Activated CD4-positive, alpha-beta T cell treated with anti-CD3 and anti-CD28 coated beads, Interleukin-10, Interleukin-2, amounts not matched to agents 100 ng/mL and 50 ng/mL, durations not matched to agents 16 hours and 8 hours (primary cell): ENCODE measurements around the gene TCOF1.
A peak's percentile ranks its signal among the peaks of the same experiment; 100 is the strongest.

Experiments used
- DNase-seq: peaks from one replicate; pipeline ENCODE4 v3.0.0-alpha.2; 2020

TCOF1 gene

GRCh38 chr5:150326707-150327106, 30.8 kb upstream of the TCOF1 start:
- no peak for DNase-seq

- DNase-seq, result no peak
Observed at GRCh38 chr5:150327139-150327538, 30.4 kb upstream of the TCOF1 start.

- DNase-seq, result no peak
Observed at GRCh38 chr5:150328515-150328914, 29.0 kb upstream of the TCOF1 start.

DNA sequence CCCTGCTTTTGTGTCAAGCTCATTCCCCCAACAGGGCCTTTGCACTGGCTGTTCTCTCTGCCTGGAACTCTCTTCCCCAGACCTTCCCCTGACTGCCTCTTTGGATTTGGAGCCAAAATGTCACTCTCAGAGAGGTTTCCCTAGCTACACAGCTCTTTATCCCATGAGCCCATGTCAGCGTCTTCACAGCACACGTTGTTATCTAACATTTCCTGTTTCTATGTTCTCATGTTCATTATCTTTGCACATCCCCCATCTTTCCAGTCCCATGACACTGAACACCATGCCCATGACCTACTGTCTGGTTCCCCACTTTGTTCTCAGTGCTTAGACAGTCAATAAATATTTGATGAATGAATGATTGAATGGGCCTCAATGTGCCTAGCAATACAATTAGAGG, 28.5 kb upstream of the TCOF1 start:
- no peak for DNase-seq

GRCh38 chr5:150329881-150330876, 27.3 kb upstream of the TCOF1 start:
- no peak for DNase-seq

- DNase-seq, result no peak
Observed at GRCh38 chr5:150333400-150333799, 24.1 kb upstream of the TCOF1 start.

DNA sequence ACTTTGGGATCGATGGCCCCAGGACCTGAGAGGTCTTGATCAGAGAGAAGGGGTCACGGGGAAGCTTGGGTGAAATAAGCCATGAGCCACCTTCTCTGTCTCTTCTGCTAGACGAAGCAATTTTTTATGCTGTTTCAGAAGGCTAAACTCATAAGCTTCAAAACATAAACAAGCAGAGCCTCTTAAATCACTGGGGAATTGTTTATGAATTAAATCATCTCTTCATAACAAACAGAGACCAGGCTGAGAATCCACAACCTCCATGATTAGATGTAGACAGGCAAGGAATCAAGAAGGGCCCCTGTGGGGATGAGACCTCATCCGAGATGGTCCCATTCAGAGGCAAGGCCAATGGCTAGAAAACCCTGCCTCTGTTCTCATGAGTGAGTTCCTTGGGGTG, 21.7 kb upstream of the TCOF1 start:
- DNase-seq, result no peak

GRCh38 chr5:150338546-150338945, 19.0 kb upstream of the TCOF1 start:
- no peak for DNase-seq

- no peak for DNase-seq
Observed at GRCh38 chr5:150339165-150339564, 18.3 kb upstream of the TCOF1 start.

DNA sequence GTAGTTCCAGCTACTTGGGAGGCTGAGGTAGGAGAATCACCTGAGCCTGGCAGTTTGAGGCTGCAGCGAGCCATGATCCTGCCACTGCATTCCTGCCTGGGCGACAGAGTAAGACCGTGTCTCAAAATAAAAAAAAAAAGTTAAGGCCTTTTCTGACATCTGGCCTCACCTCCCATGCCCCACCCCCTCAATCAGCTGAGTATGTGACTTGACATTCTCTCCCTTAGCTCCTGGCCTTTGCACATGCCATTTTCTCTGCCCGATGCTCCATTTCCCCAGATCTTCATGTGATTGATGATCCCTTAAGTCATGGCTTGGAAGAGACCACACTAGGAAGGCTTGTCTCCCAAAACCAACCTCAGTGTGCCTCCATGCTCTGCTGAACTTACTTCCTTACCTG, 17.7 kb upstream of the TCOF1 start:
- no peak for DNase-seq

GRCh38 chr5:150340614-150341255, 16.8 kb upstream of the TCOF1 start:
- no peak for DNase-seq

GRCh38 chr5:150341331-150341730, 16.2 kb upstream of the TCOF1 start:
- DNase-seq, result no peak

- no peak for DNase-seq
Observed at GRCh38 chr5:150341989-150342388, 15.5 kb upstream of the TCOF1 start.

DNA sequence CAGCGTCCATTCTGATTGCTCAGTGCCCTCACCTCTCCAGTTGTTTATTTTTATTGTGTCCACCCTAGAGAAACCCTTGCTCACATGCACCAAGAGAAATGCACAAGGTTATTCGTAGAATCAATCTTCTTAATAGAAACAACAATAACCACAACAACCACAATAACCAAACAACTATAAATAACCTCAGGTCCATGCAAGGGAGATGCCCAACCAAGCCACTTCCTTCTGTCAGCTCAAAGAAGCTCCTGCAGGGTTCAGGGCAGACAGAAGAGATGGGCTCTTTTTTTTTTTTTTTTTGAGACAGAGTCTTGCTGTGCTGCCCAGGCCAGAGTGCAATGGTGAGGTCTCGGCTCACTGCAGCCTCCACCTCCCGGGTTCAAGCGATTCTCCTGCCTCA, 14.9 kb upstream of the TCOF1 start:
- DNase-seq, result no peak

DNA sequence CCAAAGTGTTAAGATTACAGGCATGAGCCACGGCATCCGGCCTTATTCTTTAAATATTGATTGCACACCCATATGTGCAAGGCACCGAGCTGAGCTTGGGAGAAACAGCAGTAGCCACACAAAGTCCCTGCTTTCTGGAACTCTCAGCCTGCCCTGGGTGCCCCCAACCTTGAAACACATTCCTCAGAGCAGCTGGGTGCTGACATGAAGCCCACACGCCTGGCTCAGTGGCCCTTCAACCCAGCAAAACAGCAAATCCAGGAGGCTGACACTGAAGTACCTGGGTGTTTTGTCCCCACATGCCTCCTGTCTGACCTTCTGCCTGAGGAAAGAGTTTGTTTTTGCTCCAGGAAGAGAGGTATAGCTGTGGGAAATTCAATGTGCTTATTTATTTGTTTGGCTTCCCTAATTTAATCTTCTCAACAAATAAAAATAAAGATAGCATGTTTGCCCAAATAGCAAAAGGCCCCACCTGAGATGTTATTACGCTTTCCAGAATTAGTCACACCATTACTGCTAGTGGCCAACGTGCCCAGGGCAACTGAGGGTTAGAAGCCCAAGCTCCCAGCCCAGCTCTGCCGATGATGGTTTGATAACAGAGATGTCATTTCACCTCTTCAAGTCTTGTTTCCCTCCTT, 13.4 kb upstream of the TCOF1 start:
- DNase-seq, result no peak

- DNase-seq, result no peak
Observed at GRCh38 chr5:150345716-150346115, 11.8 kb upstream of the TCOF1 start.

- DNase-seq, result no peak
Observed at GRCh38 chr5:150346592-150346991, 10.9 kb upstream of the TCOF1 start.

DNA sequence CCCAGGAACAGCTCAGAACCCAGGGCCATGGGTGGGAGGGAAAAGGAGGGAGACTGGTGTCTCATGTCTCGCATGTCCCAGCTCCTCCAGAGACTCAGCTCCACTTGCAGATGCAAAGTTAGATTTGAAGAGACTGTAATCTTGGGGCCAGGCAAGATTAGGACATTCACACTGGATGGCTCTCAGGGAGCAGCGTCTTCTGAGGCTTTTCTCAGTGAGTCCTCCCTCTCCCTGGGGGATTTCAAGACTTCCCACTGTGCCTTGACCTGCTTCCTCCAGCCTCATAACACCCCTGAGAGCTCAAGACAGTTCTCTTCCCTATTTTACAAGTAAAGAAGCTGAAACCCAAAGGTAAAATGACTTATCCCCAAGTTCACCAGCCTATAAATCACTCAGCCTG, 10.5 kb upstream of the TCOF1 start:
- DNase-seq, result no peak

DNA sequence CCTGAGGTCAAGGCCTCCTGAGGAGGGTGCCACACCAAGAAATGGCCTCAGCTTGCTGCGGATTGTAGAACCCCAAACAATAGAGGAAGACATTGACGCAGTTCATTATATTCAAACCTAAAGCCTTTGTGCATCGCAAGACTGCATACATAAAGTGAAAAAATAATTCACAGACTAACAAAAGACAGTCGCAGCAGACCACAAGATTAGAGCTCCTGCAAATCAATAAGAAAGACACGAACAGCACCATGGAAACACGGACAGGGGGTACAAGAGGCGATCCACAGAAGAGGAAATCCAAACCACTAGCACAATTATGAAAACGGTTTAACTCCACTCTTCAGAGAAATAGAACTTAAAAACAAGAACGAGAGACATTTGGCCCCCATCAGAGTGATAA, 10.0 kb upstream of the TCOF1 start:
- DNase-seq, result no peak

DNA sequence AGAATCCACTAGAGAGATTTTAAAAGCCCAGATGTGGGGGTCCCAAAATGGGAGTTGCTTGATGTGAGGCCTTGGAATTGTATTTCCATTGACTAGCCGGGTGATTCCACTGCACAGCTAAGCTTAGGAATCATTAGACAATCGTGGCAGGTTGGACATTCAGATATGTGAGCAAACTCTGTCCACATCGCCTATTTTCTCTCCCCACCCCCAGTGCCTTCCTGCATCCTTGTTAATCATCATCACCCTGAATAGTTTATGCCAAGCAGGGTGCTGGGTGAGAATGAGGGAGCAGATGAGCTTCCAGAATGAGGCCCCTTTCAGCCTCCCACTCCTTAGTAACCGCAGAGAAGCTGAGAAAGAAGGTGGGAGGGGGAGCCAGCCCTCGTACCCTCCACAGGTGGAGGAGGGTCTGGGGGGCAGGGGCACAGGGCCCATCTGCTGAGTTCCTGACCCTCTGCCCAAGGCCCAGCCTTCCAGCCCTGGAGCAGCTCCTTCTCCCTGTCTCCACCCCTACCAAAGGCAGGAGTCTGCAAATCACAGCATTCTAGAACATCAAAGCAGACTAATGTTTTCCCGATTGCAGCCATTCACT, 7.7 kb upstream of the TCOF1 start:
- DNase-seq, result no peak

DNA sequence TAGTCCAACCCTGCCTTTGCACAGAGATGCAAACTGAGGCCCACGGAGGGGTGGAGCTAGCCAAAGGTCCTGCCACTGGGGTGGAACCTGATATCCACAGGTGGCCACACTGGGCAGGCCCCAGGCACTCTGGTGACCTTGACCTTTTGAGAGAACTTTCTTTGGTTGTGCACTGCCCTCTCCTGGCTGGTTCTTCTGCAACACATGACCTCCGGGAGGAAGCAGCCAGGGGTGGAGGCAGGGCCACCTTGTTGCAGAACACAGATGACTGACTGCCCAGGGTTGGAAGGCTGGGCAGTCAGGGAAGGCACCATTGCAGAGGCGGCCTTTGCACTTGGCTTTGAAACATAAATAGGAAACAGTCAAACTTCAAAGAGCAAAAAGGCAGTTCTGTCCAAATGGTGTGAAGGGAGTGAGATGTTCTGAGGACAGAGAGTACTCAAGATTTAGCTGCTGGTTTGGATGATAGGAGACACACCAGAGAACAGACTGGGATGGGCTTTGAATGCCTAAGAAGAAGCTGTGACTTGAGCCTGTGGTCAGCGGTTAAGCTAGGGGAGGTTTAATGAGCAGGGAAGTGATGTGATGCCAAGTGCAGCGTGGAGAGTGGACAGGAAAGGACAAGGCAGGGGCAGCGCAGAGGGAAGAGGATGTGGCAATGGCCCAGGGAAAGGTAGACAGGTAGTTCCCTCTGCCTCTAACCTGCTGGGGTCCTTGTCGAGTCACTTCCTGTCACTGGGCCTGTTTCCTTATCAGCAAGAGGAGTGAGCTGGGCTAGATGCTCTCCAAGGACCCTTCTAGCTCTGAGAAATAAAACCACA, 6.8 kb upstream of the TCOF1 start:
- peak; percentile 67 for DNase-seq

DNA sequence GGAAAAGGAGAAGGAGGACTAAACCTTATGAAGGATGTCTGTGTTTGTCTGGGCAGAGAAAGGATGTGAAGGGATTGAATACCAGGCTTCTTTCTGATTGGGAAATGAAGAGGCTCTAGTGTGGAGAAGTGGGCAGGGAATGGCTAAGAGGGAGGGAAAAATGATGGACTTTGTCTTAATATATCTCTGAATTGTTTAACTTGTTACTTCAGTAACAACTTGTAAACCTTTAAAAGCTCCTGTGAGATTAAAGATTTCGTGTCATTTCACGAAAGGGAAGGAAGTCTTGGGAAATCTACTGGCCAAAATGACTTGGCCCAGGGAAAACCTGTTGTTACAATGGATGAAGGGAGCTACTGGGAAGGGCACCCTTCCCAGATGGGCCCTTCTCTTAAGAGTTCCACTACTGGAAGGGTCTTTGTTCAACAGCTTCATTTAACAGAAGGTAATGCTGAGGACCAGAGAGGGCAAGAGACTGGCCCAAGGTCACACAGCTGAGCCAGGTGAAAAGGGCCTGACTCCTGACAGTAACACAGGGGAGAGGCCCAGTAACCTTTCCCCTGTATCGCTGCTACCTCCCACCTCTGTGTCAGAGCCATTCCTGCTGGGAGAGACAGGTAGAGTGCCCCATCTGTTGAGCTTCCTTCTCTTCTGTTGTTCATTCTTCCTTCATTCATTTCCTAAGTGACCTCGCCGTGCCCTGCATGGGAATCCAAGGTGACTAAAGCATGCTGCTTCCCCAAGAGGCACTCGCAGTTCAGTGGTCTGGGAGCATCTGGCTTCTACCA, 5.1 kb upstream of the TCOF1 start:
- no peak for DNase-seq
